ENCODE results near the gene NUDT2.
A peak's percentile ranks its signal among the peaks of the same experiment; 100 is the strongest.
"Not testable (repeated sequence)": the region's sequence is repeated elsewhere in the genome, so short reads cannot be mapped to it uniquely, and the experiment has no call there.

The NUDT2 gene

GRCh38 chr9:34362614-34363214, 33.3 kb downstream of the NUDT2 start:
- H3K27ac ChIP-seq, result no peak overlapping the region
- peaks cover 0 to 6% (median 3%) of the 10 kb centered on the region in 11 experiments; a peak in 11 of 22 replicates for H3K36me3 ChIP-seq
- no peaks in the 10 kb centered on the region for H3K27me3 ChIP-seq
- H3K9ac ChIP-seq, result no peak overlapping the region
- no peaks in the 10 kb centered on the region for H4K20me1 ChIP-seq
- H3K4me2 ChIP-seq, result no peak overlapping the region
- H3K9me3 ChIP-seq (replicated peaks in 1 of 11), result peaks cover 5 to 16% (median 11%) of the 10 kb centered on the region in 11 experiments
- peaks cover 0 to 5% (median 0%) of the 10 kb centered on the region in 10 experiments; a peak in 1 of 20 replicates for H3K4me1 ChIP-seq
- H3K4me3 ChIP-seq, result no peak overlapping the region
- TF ChIP-seq Cebpa-rat (IDR thresholded peaks at IDR 0.05), result no peak

- TF ChIP-seq Cebpa-rat (IDR thresholded peaks at IDR 0.05), result no peak
- no peak overlapping the region for H3K4me3 ChIP-seq
- H4K20me1 ChIP-seq, result no peaks in the 10 kb centered on the region
- peaks cover 0 to 5% (median 0%) of the 10 kb centered on the region in 10 experiments; a peak in 1 of 20 replicates for H3K4me1 ChIP-seq
- H3K4me2 ChIP-seq, result no peak overlapping the region
- H3K9me3 ChIP-seq (replicated peaks in 1 of 11), result peaks cover 16 to 27% (median 21%) of the 10 kb centered on the region in 11 experiments
- no peaks in the 10 kb centered on the region for H3K27me3 ChIP-seq
- no peak overlapping the region for H3K27ac ChIP-seq
- no peak overlapping the region for H3K9ac ChIP-seq
- peaks cover 0 to 13% (median 10%) of the 10 kb centered on the region in 11 experiments; a peak in 12 of 22 replicates for H3K36me3 ChIP-seq
Measured at GRCh38 chr9:34363619-34364351, 34.4 kb downstream of the NUDT2 start.

- Histone ChIP-seq H3K4me1 (peaks cover 0 to 5% (median 0%) of the 10 kb centered on the region in 10 experiments; a peak in 1 of 20 replicates), H3K4me3 (no peak overlapping the region), H3K27ac (no peak overlapping the region), H3K4me2 (no peak overlapping the region), H4K20me1 (no peaks in the 10 kb centered on the region), H3K27me3 (no peaks in the 10 kb centered on the region), H3K9ac (no peak overlapping the region), H3K36me3 (peaks cover 2 to 24% (median 11%) of the 10 kb centered on the region in 11 experiments; a peak in 15 of 22 replicates), H3K9me3 (replicated peaks in 1 of 11) (peaks cover 22 to 33% (median 24%) of the 10 kb centered on the region in 11 experiments)
- TF ChIP-seq Cebpa-rat (IDR thresholded peaks at IDR 0.05), result no peak
Measured at GRCh38 chr9:34365282-34365681, 35.9 kb downstream of the NUDT2 start.

GRCh38 chr9:34366365-34366764, 37.0 kb downstream of the NUDT2 start:
- H3K27me3 ChIP-seq, result no peaks in the 10 kb centered on the region
- no peaks in the 10 kb centered on the region for H4K20me1 ChIP-seq
- H3K9ac ChIP-seq, result no peak overlapping the region
- no peak overlapping the region for H3K4me2 ChIP-seq
- TF ChIP-seq Cebpa-rat (IDR thresholded peaks at IDR 0.05), result no peak
- H3K27ac ChIP-seq, result no peak overlapping the region
- peaks cover 11 to 35% (median 21%) of the 10 kb centered on the region in 11 experiments; a peak in 21 of 22 replicates for H3K36me3 ChIP-seq
- H3K4me3 ChIP-seq, result no peak overlapping the region
- H3K4me1 ChIP-seq, result peaks cover 0 to 5% (median 0%) of the 10 kb centered on the region in 10 experiments; a peak in 1 of 20 replicates
- H3K9me3 ChIP-seq (replicated peaks in 1 of 11), result peaks cover 31 to 44% (median 34%) of the 10 kb centered on the region in 11 experiments

GRCh38 chr9:34367751-34368410, 38.5 kb downstream of the NUDT2 start:
- Histone ChIP-seq H3K9me3 (replicated peaks in 1 of 11) (peaks cover 39 to 58% (median 48%) of the 10 kb centered on the region in 11 experiments), H3K36me3 (peaks cover 18 to 50% (median 33%) of the 10 kb centered on the region in 11 experiments; a peak in 21 of 22 replicates)
- not testable (repeated sequence) for H3K4me3 ChIP-seq, H3K4me1 ChIP-seq, H3K27me3 ChIP-seq, H3K4me2 ChIP-seq, H3K27ac ChIP-seq, H3K9ac ChIP-seq, H4K20me1 ChIP-seq

- Histone ChIP-seq H3K36me3 (peaks cover 18 to 51% (median 33%) of the 10 kb centered on the region in 11 experiments; a peak in 21 of 22 replicates), H3K9me3 (replicated peaks in 1 of 11) (peaks cover 39 to 58% (median 48%) of the 10 kb centered on the region in 11 experiments)
- not testable (repeated sequence) for H3K9ac ChIP-seq, H3K4me1 ChIP-seq, H4K20me1 ChIP-seq, H3K27me3 ChIP-seq, H3K4me3 ChIP-seq, H3K27ac ChIP-seq, H3K4me2 ChIP-seq
Measured at GRCh38 chr9:34368796-34369195, 39.4 kb downstream of the NUDT2 start.

GRCh38 chr9:34369636-34370035, 40.3 kb downstream of the NUDT2 start:
- Histone ChIP-seq H3K4me2 (no peak overlapping the region), H3K9ac (no peak overlapping the region), H4K20me1 (no peaks in the 10 kb centered on the region), H3K36me3 (peaks cover 18 to 51% (median 33%) of the 10 kb centered on the region in 11 experiments; a peak in 21 of 22 replicates), H3K9me3 (replicated peaks in 1 of 11) (peaks cover 39 to 58% (median 48%) of the 10 kb centered on the region in 11 experiments), H3K27ac (no peak overlapping the region), H3K27me3 (no peaks in the 10 kb centered on the region), H3K4me3 (no peak overlapping the region), H3K4me1 (peaks cover 0 to 7% (median 2%) of the 10 kb centered on the region in 10 experiments; a peak in 9 of 20 replicates)
- no peak for TF ChIP-seq Cebpa-rat (IDR thresholded peaks at IDR 0.05)

- Histone ChIP-seq H3K27me3 (no peaks in the 10 kb centered on the region), H3K4me3 (0 out of 20 replicates have a peak overlapping the region, but pooled peaks of 1 of the 10 experiments have one; percentile 10), H3K9me3 (replicated peaks in 1 of 11) (peaks cover 39 to 58% (median 48%) of the 10 kb centered on the region in 11 experiments), H3K4me2 (no peak overlapping the region), H4K20me1 (no peaks in the 10 kb centered on the region), H3K27ac (no peak overlapping the region), H3K36me3 (peaks cover 18 to 51% (median 33%) of the 10 kb centered on the region in 11 experiments; a peak in 21 of 22 replicates), H3K9ac (no peak overlapping the region), H3K4me1 (peaks cover 5 to 15% (median 11%) of the 10 kb centered on the region in 10 experiments; a peak in 19 of 20 replicates)
- TF ChIP-seq Cebpa-rat (IDR thresholded peaks at IDR 0.05), result no peak
Measured at GRCh38 chr9:34370335-34370969, 41.1 kb downstream of the NUDT2 start.
